ENCODE results near the gene ZNF366. TPM values are rescaled to one million over a fixed set of nuclear protein-coding genes. Genes with fewer than 3 reads are reported as not detected.
A peak's percentile ranks its signal among the peaks of the same experiment; 100 is the strongest.

Gene ZNF366
- total RNA-seq, 2 donors from 2014 or later: 0.92 to 1.0 TPM

- intact Hi-C loops (cut with DNase I, micrococcal nuclease): no loop called here
- peak; percentile 42 for ATAC-seq
- DNase-seq: peak in 1 of 2 donors; percentile 30
These were observed 112.5 kb downstream of the ZNF366 start for GRCh38 chr5:72394688-72395087.

- ATAC-seq (no peak), DNase-seq (no peak)
- intact Hi-C loops (cut with DNase I, micrococcal nuclease): no loop called here
These were observed 114.2 kb downstream of the ZNF366 start for GRCh38 chr5:72393052-72393451.

Other genes with a start within 250 kb of the ZNF366 start
- gene MRPS27, start 187.2 kb downstream of the ZNF366 start, total RNA-seq: 10 to 100 TPM; 35.6 to 40.6 TPM
- 1 to 10 TPM; 4.3 to 5.7 TPM for gene PTCD2, start 187.0 kb downstream of the ZNF366 start, total RNA-seq

Data from left colon (tissue), 2 donors.